K562 (cell line): Measurements from ENCODE around the gene LGALS9C. TPM values are rescaled to one million over a fixed set of nuclear protein-coding genes. Genes with fewer than 3 reads are reported as not detected.
"Not testable (repeated sequence)": the region's sequence is repeated elsewhere in the genome, so short reads cannot be mapped to it uniquely, and the experiment has no call there.

Source experiments
- ATAC-seq: fragments of 200-7000 bp; cut with Tn5 transposase; 3 replicates; pipeline ENCODE4 v1.9.1; 2020; ENCODE audit warnings: moderate library complexity
- BruUV-seq: library from RNA; stranded (reverse); fragments of 400-500 nt; replicated peaks from 2 replicates; lab custom pipeline; 2021; lab: Mats Ljungman, UMichigan
- CTCF ChIA-PET: fragments of 300-600 bp; formaldehyde crosslinking; extraction: SDS; loops from one replicate; lab custom pipeline; 2021; ENCODE audit warnings: low intra/inter-chr PET ratio; lab: Yijun Ruan, JAX
- POLR2A ChIA-PET: fragments of 300-600, 350-650 bp; sonication (Branson Sonifier 250); formaldehyde crosslinking; extraction: SDS; loops from one replicate; lab custom pipeline; 2021; ENCODE audit warnings: antibody characterized with exemption, inconsistent platforms; lab: Yijun Ruan, JAX
- DNase-seq, 4 experiments: peaks; one replicate each; pipeline versions ENCODE4 v3.0.0 to v3.0.0-alpha.2; 2011 to 2018; ENCODE audit warnings: low spot score in 3 of 4, mixed read lengths in 3 of 4; ENCODE audit errors: extremely low read depth in 1 of 4
- FAIRE-seq: peaks from 2 replicates; lab custom pipeline; 2011; peaks lifted over from hg19 to GRCh38; lab: Jason Lieb, UNC
- H2AFZ ChIP-seq: 2 replicates; pipeline ENCODE4 v1.6.0; 2011; ENCODE audit warnings: low read depth, low read length, control low read depth, inconsistent platforms
- H3K27ac ChIP-seq: fragments of 200-600 bp; 3 replicates; pipeline ENCODE4 v1.8.0; 2011; ENCODE audit warnings: low read depth, mild to moderate bottlenecking, control low read depth, inconsistent platforms, low read length, moderate library complexity, mixed read lengths; ENCODE audit errors: extremely low read depth
- H3K27me3 ChIP-seq, 2 experiments: fragments of 300-600 bp in 1 of 2; 2 replicates in 1 of 2; 3 replicates in 1 of 2; pipeline versions ENCODE4 v1.6.0 to v1.8.0; 2011; ENCODE audit warnings: inconsistent platforms in 2 of 2, low read length in 2 of 2, mild to moderate bottlenecking in 1 of 2, mixed read lengths in 1 of 2, moderate library complexity in 1 of 2; ENCODE audit not compliant: control insufficient read depth in 2 of 2, insufficient read depth in 2 of 2
- H3K36me3 ChIP-seq: fragments of 300-600 bp; 3 replicates; pipeline ENCODE4 v1.8.0; 2011; ENCODE audit warnings: mild to moderate bottlenecking, low read length, inconsistent platforms; ENCODE audit not compliant: control insufficient read depth, insufficient read depth
- H3K4me1 ChIP-seq, 2 experiments: fragments of 200-600 bp in 1 of 2; replicated peaks in 1 of 2; 2 replicates in 1 of 2; 3 replicates in 1 of 2; pipeline versions ENCODE4 v1.5.1 to v1.8.0; 2011; ENCODE audit warnings: inconsistent platforms in 2 of 2, low read length in 2 of 2, mild to moderate bottlenecking in 1 of 2, mixed read lengths in 1 of 2, moderate library complexity in 1 of 2; ENCODE audit not compliant: control insufficient read depth in 2 of 2, insufficient read depth in 2 of 2
- H3K4me2 ChIP-seq: 2 replicates; pipeline ENCODE4 v1.6.1; 2011; ENCODE audit warnings: low read length, control low read depth, inconsistent platforms, mixed read lengths; ENCODE audit not compliant: insufficient read depth
- H3K4me3 ChIP-seq: fragments of 200-600 bp; sonication (generic), shearing (Covaris generic); 2 replicates; pipeline ENCODE4 v1.5.1; 2016; ENCODE audit warnings: control low read depth, inconsistent platforms
- H3K79me2 ChIP-seq: fragments of 200-600 bp; 3 replicates; pipeline ENCODE4 v1.8.0; 2011; ENCODE audit warnings: low read length, inconsistent platforms; ENCODE audit not compliant: control insufficient read depth, insufficient read depth
- H3K9ac ChIP-seq, 2 experiments: 2 replicates each; pipeline versions ENCODE4 v1.6.0 to v1.6.1; 2011; ENCODE audit warnings: low read depth in 2 of 2, low read length in 2 of 2, control low read depth in 1 of 2, inconsistent platforms in 1 of 2, mild to moderate bottlenecking in 1 of 2, mixed read lengths in 1 of 2; ENCODE audit not compliant: insufficient read depth in 1 of 2
- H3K9me1 ChIP-seq: one replicate; pipeline ENCODE4 v1.6.0; 2011; ENCODE audit warnings: inconsistent platforms, mild to moderate bottlenecking, low read length, moderate library complexity; ENCODE audit not compliant: control insufficient read depth, insufficient read depth
- H3K9me3 ChIP-seq: replicated peaks from 2 replicates; pipeline ENCODE4 v1.5.1; 2011; ENCODE audit warnings: low read depth, low read length, inconsistent platforms; ENCODE audit not compliant: control insufficient read depth, insufficient read depth
- H4K20me1 ChIP-seq: replicated peaks from 2 replicates; pipeline ENCODE4 v1.6.1; 2011; ENCODE audit warnings: low read length, inconsistent platforms, mixed read lengths; ENCODE audit not compliant: control insufficient read depth, insufficient read depth
- WGBS: fragments of 100-300 bp; shearing (Covaris generic); methylation state at CpG from one replicate; pipeline ENCODE4 v1.1.6; 2016; ENCODE audit warnings: low coverage, mixed read lengths; ENCODE audit not compliant: insufficient coverage; ENCODE audit errors: missing lambda C conversion rate; 5-methylcytosine and 5-hydroxymethylcytosine counted together
- in situ Hi-C: fragments of 300-500 bp; cut with MboI; formaldehyde crosslinking; loops from 4 replicates; pipeline ENCODE4 v1.15.0; 2018; ENCODE audit warnings: inconsistent platforms, mixed read lengths
- intact Hi-C: fragments of 100-400 bp; cut with micrococcal nuclease; formaldehyde crosslinking; loops from 2 replicates; pipeline ENCODE4 v1.14.2; 2022
- polyA plus RNA-seq, 8 experiments: library from polyadenylated mRNA; depleted of rRNA in 4 of 8; stranded (reverse) in 5 of 8; unstranded in 3 of 8; fragments of >200 nt; fragmentation: Nextera tagmentation in 2 of 8; fragmentation: Illumina TruSeq in 1 of 8; extraction: Ambion mirVana in 2 of 8; extraction: Trizol in 1 of 8; gene quantifications; 2 replicates each; pipeline versions ENCODE4 v1.2.1 to v1.2.3, GENCODE V29; 2011 to 2014; ENCODE audit warnings: inconsistent platforms in 1 of 8, missing spikeins in 1 of 8
- total RNA-seq, 7 experiments: library from RNA; depleted of rRNA in 6 of 7; stranded (reverse); fragments of >200 nt in 6 of 7; fragmentation: Illumina TruSeq in 2 of 7; extraction: Trizol in 2 of 7; gene quantifications; 2 replicates each; pipeline versions ENCODE4 v1.2.1 to v1.2.3, GENCODE V29; 2011 to 2021; ENCODE audit warnings: low replicate concordance in 1 of 7

LGALS9C gene
- total and polyA plus RNA-seq, 9 of the 15 experiments (the other 6 are each of a cell fraction or from before 2014, with no cell fraction given), result not detected

DNA sequence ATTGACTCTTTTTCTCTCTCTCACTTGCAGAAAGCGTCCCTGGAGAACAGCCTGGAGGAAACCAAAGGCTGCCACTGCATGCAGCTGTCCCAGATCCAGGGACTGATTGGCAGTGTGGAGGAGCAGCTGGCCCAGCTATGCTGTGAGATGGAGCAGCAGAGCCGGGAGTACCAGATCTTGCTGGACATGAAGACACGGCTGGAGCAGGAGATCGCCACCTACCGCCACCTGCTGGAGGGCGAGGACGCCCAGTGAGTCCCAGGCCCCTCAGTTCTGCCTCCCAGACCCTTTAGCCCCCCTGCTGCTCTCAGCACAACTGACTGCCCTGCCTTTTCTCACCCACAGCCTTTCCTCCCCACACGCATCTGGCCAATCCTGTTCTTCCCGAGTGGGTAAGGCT is 34.5 kb upstream of the LGALS9C start:
- CTCF ChIA-PET, result not testable (repeated sequence)

DNA sequence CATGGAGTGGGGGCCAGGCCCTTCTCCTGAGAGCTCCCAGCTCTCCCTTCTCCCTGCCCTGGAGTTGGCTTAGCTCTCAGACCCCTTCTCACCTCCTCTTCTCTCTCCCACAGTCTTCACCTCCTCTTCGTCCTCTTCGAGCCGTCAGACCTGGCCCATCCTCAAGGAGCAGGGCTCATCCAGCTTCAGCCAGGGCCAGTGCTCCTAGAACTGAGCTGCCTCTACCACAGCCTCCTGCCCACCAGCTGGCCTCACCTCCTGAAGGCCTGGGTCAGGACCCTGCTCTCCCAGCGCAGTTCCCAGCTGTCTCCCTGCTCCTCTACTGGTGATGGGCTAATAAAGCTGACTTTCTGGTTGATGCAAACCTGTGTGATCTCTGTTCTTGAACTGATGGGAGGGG is 34.1 kb upstream of the LGALS9C start:
- H3K4me2 ChIP-seq, H3K27me3 ChIP-seq, DNase-seq, H3K9ac ChIP-seq, H4K20me1 ChIP-seq, H3K79me2 ChIP-seq, H3K9me1 ChIP-seq, H3K4me3 ChIP-seq, CTCF ChIA-PET, H2AFZ ChIP-seq, H3K36me3 ChIP-seq, ATAC-seq, intact Hi-C loops, H3K4me1 ChIP-seq, BruUV-seq, H3K27ac ChIP-seq, H3K9me3 ChIP-seq, FAIRE-seq, POLR2A ChIA-PET: not testable (repeated sequence)
- in situ Hi-C loops, result loop anchor here (10.0 to 25.0 kb wide), 2 partner anchors 1628 to 1855 kb away; no protein-coding TSS in a partner anchor
- no CpG with 5 or more reads among the region's 4 CpGs for WGBS

More for the DNA sequence above, 34.5 kb upstream of the LGALS9C start:
- DNase-seq, POLR2A ChIA-PET, H3K79me2 ChIP-seq, H3K9me1 ChIP-seq, H3K4me2 ChIP-seq, H3K9me3 ChIP-seq, intact Hi-C loops, ATAC-seq, H3K4me3 ChIP-seq, H2AFZ ChIP-seq, H3K4me1 ChIP-seq, H3K36me3 ChIP-seq, H4K20me1 ChIP-seq, BruUV-seq, H3K27me3 ChIP-seq, H3K27ac ChIP-seq, H3K9ac ChIP-seq, FAIRE-seq: not testable (repeated sequence)
- WGBS, result no CpG with 5 or more reads among the region's 9 CpGs
- in situ Hi-C loops, result loop anchor here (10.0 to 25.0 kb wide), 2 partner anchors 1627 to 1855 kb away; no protein-coding TSS in a partner anchor

DNA sequence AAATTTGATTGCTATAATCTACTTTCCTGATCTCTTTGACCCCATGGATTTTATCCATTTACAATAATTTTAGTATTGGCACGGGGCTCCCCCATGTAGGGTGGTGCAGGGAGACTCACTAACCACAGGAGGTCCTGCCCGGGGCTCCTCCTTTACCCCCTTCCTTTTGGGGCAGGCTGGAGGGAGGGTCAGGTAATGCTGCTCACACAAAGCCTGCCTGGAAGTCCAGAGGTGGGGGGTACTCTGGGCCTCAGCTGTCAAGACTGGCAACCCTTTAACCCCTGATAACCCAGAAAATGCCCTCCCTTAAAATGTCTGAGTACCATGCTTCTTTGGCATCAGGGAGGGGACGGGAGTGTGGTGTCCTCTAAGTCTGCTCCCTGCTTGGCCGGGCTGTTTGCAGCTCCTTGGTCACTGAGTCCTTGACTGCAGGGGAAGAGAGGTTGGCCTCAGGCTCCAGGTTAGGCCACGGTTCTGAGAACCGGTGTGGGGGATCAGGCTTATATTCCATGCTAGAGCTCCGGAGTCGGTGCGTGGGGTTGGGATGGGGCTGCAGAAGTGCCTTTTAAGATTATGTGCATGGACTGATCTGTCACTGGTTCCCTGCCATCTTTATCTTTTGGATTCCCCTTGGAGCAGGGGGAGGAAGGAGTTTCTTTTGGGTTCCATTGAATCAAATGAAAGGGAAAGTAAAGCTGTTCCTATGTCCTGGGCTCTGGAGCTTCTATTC is 28.9 kb upstream of the LGALS9C start:
- ATAC-seq, CTCF ChIA-PET, H3K4me3 ChIP-seq, H3K4me1 ChIP-seq, H3K27me3 ChIP-seq, H3K9me3 ChIP-seq, H3K9ac ChIP-seq, H4K20me1 ChIP-seq, H3K9me1 ChIP-seq, H3K4me2 ChIP-seq, H3K27ac ChIP-seq, H2AFZ ChIP-seq, DNase-seq, FAIRE-seq, H3K79me2 ChIP-seq, intact Hi-C loops, BruUV-seq, H3K36me3 ChIP-seq, POLR2A ChIA-PET: not testable (repeated sequence)
- no CpG with 5 or more reads among the region's 9 CpGs for WGBS
- in situ Hi-C loops, result loop anchor here (10.0 to 25.0 kb wide), 2 partner anchors 1633 to 1860 kb away; no protein-coding TSS in a partner anchor
